ENCODE results near the gene IRX2.

IRX2 gene

DNA sequence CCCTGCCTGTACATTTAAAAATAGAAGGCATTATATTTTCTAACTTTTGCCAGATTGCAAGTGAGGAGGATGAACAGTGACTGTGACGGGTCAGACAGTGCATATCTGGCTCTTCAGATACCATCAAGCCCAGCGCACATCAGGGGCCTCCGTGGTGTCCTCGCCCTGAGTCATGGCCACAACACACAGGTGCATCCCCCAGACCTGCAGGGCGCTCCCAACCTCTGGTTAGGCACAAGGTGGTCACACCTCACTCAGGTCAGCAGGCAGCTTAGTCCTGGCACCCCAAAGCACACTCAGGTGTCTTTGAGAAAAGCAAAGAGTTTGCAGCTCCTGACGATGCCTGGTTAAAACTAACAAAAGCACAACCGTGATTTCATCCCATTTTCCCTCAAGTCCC lies 28.6 kb downstream of the IRX2 start:
- H3K4me3 ChIP-seq (ENCODE audit: low read length) = no peak overlapping the region
- H3K9me3 ChIP-seq (ENCODE audit: control insufficient read depth, low read depth, low read length) = no peaks in the 10 kb centered on the region

GRCh38 chr5:2721385-2722138 lies 29.9 kb downstream of the IRX2 start:
- no peaks in the 10 kb centered on the region for H3K9me3 ChIP-seq (ENCODE audit: control insufficient read depth, low read depth, low read length)
- H3K4me1 ChIP-seq (ENCODE audit: control insufficient read depth, low read depth, low read length) = no peaks in the 10 kb centered on the region
- no peaks in the 10 kb centered on the region for H3K27me3 ChIP-seq (ENCODE audit: control insufficient read depth, insufficient read depth, low read length)
- no peak overlapping the region for H3K4me3 ChIP-seq (ENCODE audit: low read length)
- H3K27ac ChIP-seq (ENCODE audit: low read length) = no peak overlapping the region
- H3K36me3 ChIP-seq (ENCODE audit: control insufficient read depth, low read depth, low read length) = no peaks in the 10 kb centered on the region
- no peak overlapping the region for H3K9ac ChIP-seq (ENCODE audit: low read length)

More for the DNA sequence above, 28.6 kb downstream of the IRX2 start:
- H3K27ac ChIP-seq (ENCODE audit: low read length) = no peak overlapping the region
- H3K27me3 ChIP-seq (ENCODE audit: control insufficient read depth, insufficient read depth, low read length) = no peaks in the 10 kb centered on the region
- no peaks in the 10 kb centered on the region for H3K4me1 ChIP-seq (ENCODE audit: control insufficient read depth, low read depth, low read length)
- H3K36me3 ChIP-seq (ENCODE audit: control insufficient read depth, low read depth, low read length) = no peaks in the 10 kb centered on the region
- no peak overlapping the region for H3K9ac ChIP-seq (ENCODE audit: low read length)

DNA sequence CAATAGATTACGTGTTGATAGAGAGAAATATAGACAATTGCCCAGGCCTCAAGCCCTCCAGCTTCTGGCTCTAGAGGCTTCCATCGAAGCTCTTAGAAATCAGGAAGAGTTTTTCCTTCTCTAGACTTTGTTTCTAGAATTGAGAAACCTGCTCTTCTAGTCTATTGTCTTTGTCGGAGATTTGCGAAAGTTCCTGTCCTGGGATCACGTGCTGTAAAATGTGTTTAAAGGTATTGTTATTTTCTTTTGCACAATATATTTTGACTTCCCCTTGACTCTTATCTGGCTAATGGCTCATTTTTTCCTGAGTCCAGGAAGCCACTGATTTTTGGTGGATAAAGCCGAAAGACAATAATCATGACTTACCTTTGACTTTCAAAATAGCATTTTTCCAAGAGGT lies 32.1 kb downstream of the IRX2 start:
- H3K9me3 ChIP-seq (ENCODE audit: control insufficient read depth, low read depth, low read length) = no peaks in the 10 kb centered on the region
- H3K9ac ChIP-seq (ENCODE audit: low read length) = no peak overlapping the region
- H3K27ac ChIP-seq (ENCODE audit: low read length) = no peak overlapping the region
- no peak overlapping the region for H3K4me3 ChIP-seq (ENCODE audit: low read length)
- no peaks in the 10 kb centered on the region for H3K27me3 ChIP-seq (ENCODE audit: control insufficient read depth, insufficient read depth, low read length)
- H3K36me3 ChIP-seq (ENCODE audit: control insufficient read depth, low read depth, low read length) = no peaks in the 10 kb centered on the region
- H3K4me1 ChIP-seq (ENCODE audit: control insufficient read depth, low read depth, low read length) = no peaks in the 10 kb centered on the region

DNA sequence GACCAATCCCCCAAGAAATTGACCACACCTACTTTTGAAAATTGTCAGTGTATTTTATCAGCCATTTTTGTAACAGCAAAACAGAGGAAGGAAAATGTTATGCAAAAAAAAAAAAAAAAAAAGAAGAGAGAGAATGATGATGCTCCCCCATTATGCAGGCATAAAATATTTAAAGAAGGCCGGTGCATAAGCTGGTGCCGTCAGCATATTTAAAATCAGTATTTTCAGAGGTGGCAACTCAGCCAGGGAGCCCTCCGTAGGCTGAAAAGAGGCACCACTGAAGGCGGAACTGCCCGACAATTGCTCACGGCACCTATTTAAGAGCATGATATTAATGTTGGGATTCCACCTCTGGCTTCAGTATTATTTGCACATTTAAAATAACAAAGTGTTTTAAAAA lies 33.4 kb downstream of the IRX2 start:
- no peaks in the 10 kb centered on the region for H3K27me3 ChIP-seq (ENCODE audit: control insufficient read depth, insufficient read depth, low read length)
- no peaks in the 10 kb centered on the region for H3K36me3 ChIP-seq (ENCODE audit: control insufficient read depth, low read depth, low read length)
- H3K9ac ChIP-seq (ENCODE audit: low read length) = no peak overlapping the region
- no peaks in the 10 kb centered on the region for H3K9me3 ChIP-seq (ENCODE audit: control insufficient read depth, low read depth, low read length)
- H3K27ac ChIP-seq (ENCODE audit: low read length) = no peak overlapping the region
- H3K4me1 ChIP-seq (ENCODE audit: control insufficient read depth, low read depth, low read length) = no peaks in the 10 kb centered on the region
- no peak overlapping the region for H3K4me3 ChIP-seq (ENCODE audit: low read length)

- Histone ChIP-seq H3K36me3 (ENCODE audit: control insufficient read depth, low read depth, low read length) (no peaks in the 10 kb centered on the region), H3K9ac (ENCODE audit: low read length) (no peak overlapping the region), H3K4me3 (ENCODE audit: low read length) (no peak overlapping the region), H3K4me1 (ENCODE audit: control insufficient read depth, low read depth, low read length) (no peaks in the 10 kb centered on the region), H3K27me3 (ENCODE audit: control insufficient read depth, insufficient read depth, low read length) (no peaks in the 10 kb centered on the region), H3K27ac (ENCODE audit: low read length) (no peak overlapping the region), H3K9me3 (ENCODE audit: control insufficient read depth, low read depth, low read length) (no peaks in the 10 kb centered on the region)
Measured at GRCh38 chr5:2715856-2716255, 35.6 kb downstream of the IRX2 start.

DNA sequence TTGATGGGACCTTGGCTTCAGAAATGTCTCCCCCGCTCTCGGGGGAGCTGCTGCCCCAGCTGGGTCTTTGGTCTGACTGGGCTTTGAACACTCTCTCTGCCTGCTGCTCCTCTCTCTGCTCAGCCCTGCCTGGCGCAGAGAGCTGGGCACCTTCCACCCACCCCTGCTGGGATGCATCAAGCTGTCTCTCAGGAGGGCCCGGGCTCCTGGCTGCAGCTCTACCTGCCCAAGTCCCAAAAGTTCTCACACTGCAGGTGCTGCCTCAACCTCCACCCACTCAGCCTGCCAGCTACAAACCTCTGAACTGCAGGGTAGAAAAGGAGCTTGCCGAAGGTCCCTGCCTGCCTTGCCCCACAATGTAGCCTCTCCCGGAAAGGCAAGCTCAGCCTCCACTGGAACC lies 36.7 kb downstream of the IRX2 start:
- H3K27ac ChIP-seq (ENCODE audit: low read length) = no peak overlapping the region
- no peaks in the 10 kb centered on the region for H3K4me1 ChIP-seq (ENCODE audit: control insufficient read depth, low read depth, low read length)
- no peaks in the 10 kb centered on the region for H3K9me3 ChIP-seq (ENCODE audit: control insufficient read depth, low read depth, low read length)
- H3K4me3 ChIP-seq (ENCODE audit: low read length) = no peak overlapping the region
- H3K36me3 ChIP-seq (ENCODE audit: control insufficient read depth, low read depth, low read length) = no peaks in the 10 kb centered on the region
- no peaks in the 10 kb centered on the region for H3K27me3 ChIP-seq (ENCODE audit: control insufficient read depth, insufficient read depth, low read length)
- H3K9ac ChIP-seq (ENCODE audit: low read length) = no peak overlapping the region

GRCh38 chr5:2714026-2714425 lies 37.5 kb downstream of the IRX2 start:
- Histone ChIP-seq H3K36me3 (ENCODE audit: control insufficient read depth, low read depth, low read length) (no peaks in the 10 kb centered on the region), H3K4me3 (ENCODE audit: low read length) (no peak overlapping the region), H3K27ac (ENCODE audit: low read length) (no peak overlapping the region), H3K4me1 (ENCODE audit: control insufficient read depth, low read depth, low read length) (no peaks in the 10 kb centered on the region), H3K9me3 (ENCODE audit: control insufficient read depth, low read depth, low read length) (no peaks in the 10 kb centered on the region), H3K9ac (ENCODE audit: low read length) (no peak overlapping the region), H3K27me3 (ENCODE audit: control insufficient read depth, insufficient read depth, low read length) (no peaks in the 10 kb centered on the region)

GRCh38 chr5:2711446-2712425 lies 39.7 kb downstream of the IRX2 start:
- no peaks in the 10 kb centered on the region for H3K4me1 ChIP-seq (ENCODE audit: control insufficient read depth, low read depth, low read length)
- no peaks in the 10 kb centered on the region for H3K9me3 ChIP-seq (ENCODE audit: control insufficient read depth, low read depth, low read length)
- no peaks in the 10 kb centered on the region for H3K27me3 ChIP-seq (ENCODE audit: control insufficient read depth, insufficient read depth, low read length)
- H3K27ac ChIP-seq (ENCODE audit: low read length) = no peak overlapping the region
- no peaks in the 10 kb centered on the region for H3K36me3 ChIP-seq (ENCODE audit: control insufficient read depth, low read depth, low read length)
- H3K4me3 ChIP-seq (ENCODE audit: low read length) = no peak overlapping the region
- no peak overlapping the region for H3K9ac ChIP-seq (ENCODE audit: low read length)

- H3K4me3 ChIP-seq (ENCODE audit: low read length) = no peak overlapping the region
- no peaks in the 10 kb centered on the region for H3K36me3 ChIP-seq (ENCODE audit: control insufficient read depth, low read depth, low read length)
- no peaks in the 10 kb centered on the region for H3K9me3 ChIP-seq (ENCODE audit: control insufficient read depth, low read depth, low read length)
- no peak overlapping the region for H3K27ac ChIP-seq (ENCODE audit: low read length)
- H3K4me1 ChIP-seq (ENCODE audit: control insufficient read depth, low read depth, low read length) = no peaks in the 10 kb centered on the region
- no peak overlapping the region for H3K9ac ChIP-seq (ENCODE audit: low read length)
- no peaks in the 10 kb centered on the region for H3K27me3 ChIP-seq (ENCODE audit: control insufficient read depth, insufficient read depth, low read length)
Measured at GRCh38 chr5:2710910-2711309, 40.6 kb downstream of the IRX2 start.

DNA sequence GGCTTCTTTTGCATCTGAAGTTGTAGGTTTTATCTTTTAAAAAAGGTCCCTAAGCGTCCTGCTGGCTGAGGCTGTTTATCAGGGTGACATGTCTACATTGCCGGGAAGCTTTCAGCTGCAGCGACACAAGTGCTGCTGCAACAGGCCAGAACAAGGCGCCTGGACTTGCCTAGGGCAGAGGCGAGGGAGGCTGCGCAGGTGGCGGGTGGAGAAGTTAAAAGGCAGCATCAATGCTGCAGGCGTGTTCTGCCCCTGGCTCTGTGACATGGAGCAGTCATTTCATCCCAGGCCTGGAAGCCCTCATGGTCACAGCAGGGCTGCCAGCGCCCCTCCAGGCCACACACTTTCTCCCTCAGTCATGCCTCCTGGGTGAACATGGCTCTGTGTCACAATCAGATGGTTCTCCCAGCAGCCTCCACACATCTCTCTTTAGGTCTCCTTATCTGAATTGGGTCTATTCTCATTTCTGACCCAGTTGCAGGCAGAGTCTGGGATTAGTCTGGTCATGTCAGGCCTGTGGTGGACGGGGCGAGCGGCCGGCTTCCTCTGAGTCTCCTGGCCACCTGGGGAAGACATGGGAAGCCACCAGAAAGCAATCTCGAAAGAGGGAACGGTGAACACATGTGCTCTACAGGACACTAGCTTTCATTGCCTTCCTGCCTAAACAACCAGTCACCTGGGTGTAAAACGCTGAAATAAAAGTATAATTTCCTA lies 41.3 kb downstream of the IRX2 start:
- H3K4me3 ChIP-seq (ENCODE audit: low read length) = no peak overlapping the region
- H3K4me1 ChIP-seq (ENCODE audit: control insufficient read depth, low read depth, low read length) = no peaks in the 10 kb centered on the region
- H3K27ac ChIP-seq (ENCODE audit: low read length) = no peak overlapping the region
- H3K36me3 ChIP-seq (ENCODE audit: control insufficient read depth, low read depth, low read length) = no peaks in the 10 kb centered on the region
- H3K9ac ChIP-seq (ENCODE audit: low read length) = no peak overlapping the region
- no peaks in the 10 kb centered on the region for H3K9me3 ChIP-seq (ENCODE audit: control insufficient read depth, low read depth, low read length)
- H3K27me3 ChIP-seq (ENCODE audit: control insufficient read depth, insufficient read depth, low read length) = no peaks in the 10 kb centered on the region

DNA sequence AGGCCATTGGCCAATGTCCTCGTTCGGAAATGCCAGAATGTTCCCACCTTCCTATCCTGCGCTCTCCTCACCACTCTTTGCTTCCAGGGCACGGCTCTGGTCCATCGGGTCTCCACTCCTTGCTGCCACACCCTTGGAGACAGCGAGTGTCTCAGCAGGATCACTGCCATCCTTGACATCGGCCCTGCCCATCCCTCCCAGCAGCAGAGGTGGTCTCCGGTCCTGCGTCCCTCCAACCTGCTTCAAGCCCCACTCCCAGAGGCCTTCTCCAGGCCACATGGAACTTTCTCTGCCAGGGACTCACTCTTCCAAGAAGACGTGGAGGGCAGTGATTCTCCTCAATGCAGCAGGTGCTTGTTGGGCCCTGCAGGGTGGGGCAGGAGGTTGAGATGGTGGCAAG lies 42.7 kb downstream of the IRX2 start:
- Histone ChIP-seq H3K4me3 (ENCODE audit: low read length) (no peak overlapping the region), H3K27me3 (ENCODE audit: control insufficient read depth, insufficient read depth, low read length) (no peaks in the 10 kb centered on the region), H3K9ac (ENCODE audit: low read length) (no peak overlapping the region), H3K27ac (ENCODE audit: low read length) (no peak overlapping the region), H3K36me3 (ENCODE audit: control insufficient read depth, low read depth, low read length) (no peaks in the 10 kb centered on the region), H3K4me1 (ENCODE audit: control insufficient read depth, low read depth, low read length) (no peaks in the 10 kb centered on the region), H3K9me3 (ENCODE audit: control insufficient read depth, low read depth, low read length) (no peaks in the 10 kb centered on the region)
